ENCODE data around the gene EOMES.
"Not testable (repeated sequence)": the region's sequence is repeated elsewhere in the genome, so short reads cannot be mapped to it uniquely, and the experiment has no call there.

EOMES gene

GRCh38 chr3:27721717-27722564 is at the start of gene EOMES:
Gene EOMES (minus strand): TSS chr3:27722323. CDS start chr3:27722294, 29 bp downstream.
- TF ChIP-seq CTCF (IDR thresholded peaks at IDR 0.05; ENCODE audit: low read depth, low read length): peak; percentile 4

GRCh38 chr3:27770384-27770783 is 48.3 kb upstream of the EOMES start:
- H3K4me3 ChIP-seq (ENCODE audit: low read depth, low read length); in situ Hi-C loops (cut with HindIII; ENCODE audit: low sequenced_read_pairs); DNase-seq (ENCODE audit: low read depth, low spot score): not testable (repeated sequence)

More at GRCh38 chr3:27721717-27722564, at the start of gene EOMES:
- H3K4me3 ChIP-seq (ENCODE audit: low read depth, low read length): no peak within 1 kb of the TSS
- in situ Hi-C loops (cut with HindIII; ENCODE audit: low sequenced_read_pairs): no loop called here
- peak; percentile 58 for DNase-seq (ENCODE audit: low read depth, low spot score)

- no peak for DNase-seq (ENCODE audit: low read depth, low spot score)
- no peak overlapping the region for H3K4me3 ChIP-seq (ENCODE audit: low read depth, low read length)
- no peak for TF ChIP-seq CTCF (IDR thresholded peaks at IDR 0.05; ENCODE audit: low read depth, low read length)
- in situ Hi-C loops (cut with HindIII; ENCODE audit: low sequenced_read_pairs): no loop called here
Observed at GRCh38 chr3:27767000-27767399, 44.9 kb upstream of the EOMES start.

GRCh38 chr3:27758083-27758482 is 36.0 kb upstream of the EOMES start:
- H3K4me3 ChIP-seq (ENCODE audit: low read depth, low read length): no peak overlapping the region
- no peak for TF ChIP-seq CTCF (IDR thresholded peaks at IDR 0.05; ENCODE audit: low read depth, low read length)
- peak; percentile 50 for DNase-seq (ENCODE audit: low read depth, low spot score)
- in situ Hi-C loops (cut with HindIII; ENCODE audit: low sequenced_read_pairs): no loop called here

- in situ Hi-C loops (cut with HindIII; ENCODE audit: low sequenced_read_pairs): no loop called here
- H3K4me3 ChIP-seq (ENCODE audit: low read depth, low read length): no peak overlapping the region
- no peak for TF ChIP-seq CTCF (IDR thresholded peaks at IDR 0.05; ENCODE audit: low read depth, low read length)
- DNase-seq (ENCODE audit: low read depth, low spot score): no peak
Observed at GRCh38 chr3:27756877-27757276, 34.8 kb upstream of the EOMES start.

- in situ Hi-C loops (cut with HindIII; ENCODE audit: low sequenced_read_pairs): no loop called here
- no peak overlapping the region for H3K4me3 ChIP-seq (ENCODE audit: low read depth, low read length)
- no peak for DNase-seq (ENCODE audit: low read depth, low spot score)
- TF ChIP-seq CTCF (IDR thresholded peaks at IDR 0.05; ENCODE audit: low read depth, low read length): no peak
Observed at GRCh38 chr3:27752926-27753325, 30.8 kb upstream of the EOMES start.

GRCh38 chr3:27749643-27750042 is 27.5 kb upstream of the EOMES start:
- no peak overlapping the region for H3K4me3 ChIP-seq (ENCODE audit: low read depth, low read length)
- DNase-seq (ENCODE audit: low read depth, low spot score): no peak
- no peak for TF ChIP-seq CTCF (IDR thresholded peaks at IDR 0.05; ENCODE audit: low read depth, low read length)
- in situ Hi-C loops (cut with HindIII; ENCODE audit: low sequenced_read_pairs): no loop called here

All from astrocyte of the spinal cord (primary cell).